K562 (cell line): ENCODE measurements around the gene NR0B2.

Source experiments
- KDM4B ChIP-seq, 2 experiments: fragments of 450-650 bp in 1 of 2; sonication (generic) in 1 of 2; IDR thresholded peaks; 2 replicates each; pipeline ENCODE4 v1.6.1; 2016 to 2017; ENCODE audit warnings: borderline replicate concordance in 2 of 2, antibody characterized with exemption in 1 of 2, low read depth in 1 of 2, mild to moderate bottlenecking in 1 of 2
- MAFK ChIP-seq: IDR thresholded peaks from 2 replicates; pipeline ENCODE4 v1.6.1; 2011; ENCODE audit warnings: low read length, improper control_type of control experiment
- MYC ChIP-seq, 2 experiments: fragments of 250-450 bp in 1 of 2; sonication (Bioruptor Pico) in 1 of 2; IDR thresholded peaks; 2 replicates each; pipeline versions ENCODE4 v1.5.1 to v1.6.1; 2012 to 2021; ENCODE audit warnings: low read depth in 2 of 2, borderline replicate concordance in 1 of 2, improper control_type of control experiment in 1 of 2, low read length in 1 of 2, mild to moderate bottlenecking in 1 of 2, moderate library complexity in 1 of 2
- SPI1 ChIP-seq: IDR thresholded peaks from 2 replicates; pipeline ENCODE4 v1.6.1; 2011; ENCODE audit warnings: low read depth, low read length, control low read depth, borderline replicate concordance
- TF ChIP-seq, protein P1 (sequence below), 2 experiments: fragments of 450-650 bp; formaldehyde crosslinking in 1 of 2; IDR thresholded peaks; 2 replicates each; pipeline versions ENCODE4 v1.4.0 to v1.6.1; 2014 to 2020; ENCODE audit warnings: mild to moderate bottlenecking in 2 of 2, borderline replicate concordance in 1 of 2, low read depth in 1 of 2
- TF ChIP-seq, protein P2 (sequence below): fragments of 250-450 bp; sonication (Bioruptor Pico); IDR thresholded peaks from 2 replicates; pipeline ENCODE4 v1.5.0; 2022; ENCODE audit warnings: mild to moderate bottlenecking

DNA sequence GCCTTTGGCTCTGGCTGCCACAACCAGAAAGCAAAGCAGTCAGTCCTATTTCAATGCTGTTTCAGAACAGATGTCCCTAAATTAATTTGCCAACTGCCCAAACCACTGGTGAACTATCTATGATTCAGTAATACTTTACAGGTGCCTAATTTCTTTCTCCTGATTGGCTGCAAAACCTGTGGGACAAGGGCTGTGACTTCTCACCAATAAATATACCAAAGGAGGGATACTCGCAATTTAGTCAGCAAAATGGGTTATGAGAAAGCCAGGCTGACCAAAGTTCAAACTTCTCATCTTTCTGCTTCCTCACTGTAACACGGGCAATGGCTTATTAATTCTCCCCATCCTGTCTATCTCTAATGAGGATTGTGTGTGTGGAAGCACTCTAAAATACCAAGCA is 36.4 kb downstream of the NR0B2 start:
- TF ChIP-seq KDM4B (IDR thresholded peaks at IDR 0.05; ENCODE audit: borderline replicate concordance in 2 of 2, low read depth in 1 of 2) (no peak), MAFK (no peak), SPI1 (no peak), MYC (IDR thresholded peaks at IDR 0.05; ENCODE audit: low read depth, low read length) (no peak), MYC (CRISPR knock-in tag; IDR thresholded peaks at IDR 0.05; ENCODE audit: borderline replicate concordance, low read depth) (no peak)
- TF ChIP-seq, protein P1, sequence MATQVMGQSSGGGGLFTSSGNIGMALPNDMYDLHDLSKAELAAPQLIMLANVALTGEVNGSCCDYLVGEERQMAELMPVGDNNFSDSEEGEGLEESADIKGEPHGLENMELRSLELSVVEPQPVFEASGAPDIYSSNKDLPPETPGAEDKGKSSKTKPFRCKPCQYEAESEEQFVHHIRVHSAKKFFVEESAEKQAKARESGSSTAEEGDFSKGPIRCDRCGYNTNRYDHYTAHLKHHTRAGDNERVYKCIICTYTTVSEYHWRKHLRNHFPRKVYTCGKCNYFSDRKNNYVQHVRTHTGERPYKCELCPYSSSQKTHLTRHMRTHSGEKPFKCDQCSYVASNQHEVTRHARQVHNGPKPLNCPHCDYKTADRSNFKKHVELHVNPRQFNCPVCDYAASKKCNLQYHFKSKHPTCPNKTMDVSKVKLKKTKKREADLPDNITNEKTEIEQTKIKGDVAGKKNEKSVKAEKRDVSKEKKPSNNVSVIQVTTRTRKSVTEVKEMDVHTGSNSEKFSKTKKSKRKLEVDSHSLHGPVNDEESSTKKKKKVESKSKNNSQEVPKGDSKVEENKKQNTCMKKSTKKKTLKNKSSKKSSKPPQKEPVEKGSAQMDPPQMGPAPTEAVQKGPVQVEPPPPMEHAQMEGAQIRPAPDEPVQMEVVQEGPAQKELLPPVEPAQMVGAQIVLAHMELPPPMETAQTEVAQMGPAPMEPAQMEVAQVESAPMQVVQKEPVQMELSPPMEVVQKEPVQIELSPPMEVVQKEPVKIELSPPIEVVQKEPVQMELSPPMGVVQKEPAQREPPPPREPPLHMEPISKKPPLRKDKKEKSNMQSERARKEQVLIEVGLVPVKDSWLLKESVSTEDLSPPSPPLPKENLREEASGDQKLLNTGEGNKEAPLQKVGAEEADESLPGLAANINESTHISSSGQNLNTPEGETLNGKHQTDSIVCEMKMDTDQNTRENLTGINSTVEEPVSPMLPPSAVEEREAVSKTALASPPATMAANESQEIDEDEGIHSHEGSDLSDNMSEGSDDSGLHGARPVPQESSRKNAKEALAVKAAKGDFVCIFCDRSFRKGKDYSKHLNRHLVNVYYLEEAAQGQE (IDR thresholded peaks at IDR 0.05; ENCODE audit: borderline replicate concordance) = no peak
- TF ChIP-seq, protein P1 (CRISPR knock-in tag; IDR thresholded peaks at IDR 0.05; ENCODE audit: low read depth) = no peak
- TF ChIP-seq, protein P2, sequence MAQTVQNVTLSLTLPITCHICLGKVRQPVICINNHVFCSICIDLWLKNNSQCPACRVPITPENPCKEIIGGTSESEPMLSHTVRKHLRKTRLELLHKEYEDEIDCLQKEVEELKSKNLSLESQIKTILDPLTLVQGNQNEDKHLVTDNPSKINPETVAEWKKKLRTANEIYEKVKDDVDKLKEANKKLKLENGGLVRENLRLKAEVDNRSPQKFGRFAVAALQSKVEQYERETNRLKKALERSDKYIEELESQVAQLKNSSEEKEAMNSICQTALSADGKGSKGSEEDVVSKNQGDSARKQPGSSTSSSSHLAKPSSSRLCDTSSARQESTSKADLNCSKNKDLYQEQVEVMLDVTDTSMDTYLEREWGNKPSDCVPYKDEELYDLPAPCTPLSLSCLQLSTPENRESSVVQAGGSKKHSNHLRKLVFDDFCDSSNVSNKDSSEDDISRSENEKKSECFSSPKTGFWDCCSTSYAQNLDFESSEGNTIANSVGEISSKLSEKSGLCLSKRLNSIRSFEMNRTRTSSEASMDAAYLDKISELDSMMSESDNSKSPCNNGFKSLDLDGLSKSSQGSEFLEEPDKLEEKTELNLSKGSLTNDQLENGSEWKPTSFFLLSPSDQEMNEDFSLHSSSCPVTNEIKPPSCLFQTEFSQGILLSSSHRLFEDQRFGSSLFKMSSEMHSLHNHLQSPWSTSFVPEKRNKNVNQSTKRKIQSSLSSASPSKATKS (CRISPR knock-in tag) = no peak
